Fibroblast of villous mesenchyme (primary cell): ENCODE data around the gene ATRNL1. TPM values are rescaled to one million over a fixed set of nuclear protein-coding genes. Genes with fewer than 3 reads are reported as not detected.

ENCODE experiments used
- DNase-seq: peaks from one replicate; pipeline ENCODE4 v3.0.0-alpha.2; 2010; ENCODE audit warnings: low read depth
- H3K4me3 ChIP-seq: 2 replicates; pipeline ENCODE4 v1.5.1; 2011; ENCODE audit warnings: low read depth, mild to moderate bottlenecking, low read length
- CTCF ChIP-seq: IDR thresholded peaks from 2 replicates; pipeline ENCODE4 v1.5.1; 2012; ENCODE audit warnings: low read depth, mild to moderate bottlenecking, low read length; ENCODE audit not compliant: insufficient read depth
- total RNA-seq: library from RNA; depleted of rRNA; stranded (reverse); fragments of >200 nt; gene quantifications from 2 replicates; pipeline ENCODE4 v1.2.3, GENCODE V29; 2012

The ATRNL1 gene
- total RNA-seq, 1 donor: 13.0 TPM

- no peak overlapping the region for H3K4me3 ChIP-seq
- DNase-seq: no peak
- TF ChIP-seq CTCF: no peak
Measured at GRCh38 chr10:115909037-115909436, 815.9 kb downstream of the ATRNL1 start.

- H3K4me3 ChIP-seq: no peak overlapping the region
- no peak for TF ChIP-seq CTCF
Measured at GRCh38 chr10:115909962-115910731, 817.0 kb downstream of the ATRNL1 start.

GRCh38 chr10:115914475-115914874 is 821.3 kb downstream of the ATRNL1 start:
- no peak for DNase-seq
- H3K4me3 ChIP-seq: no peak overlapping the region
- no peak for TF ChIP-seq CTCF

More at GRCh38 chr10:115909962-115910731, 817.0 kb downstream of the ATRNL1 start:
- DNase-seq: no peak

- no peak for TF ChIP-seq CTCF
- H3K4me3 ChIP-seq: no peak overlapping the region
- DNase-seq: no peak
Measured at GRCh38 chr10:115915429-115915828, 822.3 kb downstream of the ATRNL1 start.

GRCh38 chr10:115918812-115919211 is 825.6 kb downstream of the ATRNL1 start:
- TF ChIP-seq CTCF: no peak
- peak; percentile 27 for DNase-seq
- no peak overlapping the region for H3K4me3 ChIP-seq

GRCh38 chr10:115921795-115922194 is 828.6 kb downstream of the ATRNL1 start:
- no peak overlapping the region for H3K4me3 ChIP-seq
- no peak for TF ChIP-seq CTCF
- no peak for DNase-seq

GRCh38 chr10:115931309-115931708 is 838.1 kb downstream of the ATRNL1 start:
- H3K4me3 ChIP-seq: no peak overlapping the region
- TF ChIP-seq CTCF: no peak
- no peak for DNase-seq
